ENCODE data around the gene TMEM52B. TPM values are rescaled to one million over a fixed set of nuclear protein-coding genes. Genes with fewer than 3 reads are reported as not detected.
"Not testable (repeated sequence)": the region's sequence is repeated elsewhere in the genome, so short reads cannot be mapped to it uniquely, and the experiment has no call there.

Gene TMEM52B
- total and polyA plus RNA-seq, 2 donors from 2014 or later: 25.7 to 292 TPM

DNA sequence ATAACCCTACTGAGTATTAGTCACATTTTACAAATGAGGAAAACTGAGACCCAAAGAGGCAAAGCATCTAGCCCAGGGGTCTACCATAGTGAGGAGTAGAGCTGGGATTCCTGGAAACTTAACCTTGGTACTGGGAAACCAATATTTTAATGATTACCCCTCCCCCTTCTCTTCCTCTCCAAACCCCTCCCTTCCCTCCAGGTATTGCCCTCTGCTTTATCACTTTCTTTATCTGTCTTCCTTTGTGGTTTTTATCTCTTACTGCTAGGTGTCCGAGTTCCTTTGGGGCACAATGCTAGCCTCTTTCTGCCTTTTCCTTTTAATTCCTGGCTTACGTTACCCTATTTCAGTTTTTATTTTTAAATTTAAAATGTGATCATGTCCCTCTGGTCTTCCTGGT, 36.6 kb downstream of the TMEM52B start:
- Histone ChIP-seq H3K27me3 (ENCODE audit: control insufficient read depth, insufficient read depth, low read length) (no peaks in the 10 kb centered on the region), H3K9me3 (ENCODE audit: control insufficient read depth in 2 of 3, insufficient read depth in 1 of 3, low read length in 3 of 3) (no peaks in the 10 kb centered on the region), H3K36me3 (ENCODE audit: control insufficient read depth in 2 of 3, insufficient read depth in 3 of 3, low read length in 3 of 3) (peaks cover 0 to 21% (median 10%) of the 10 kb centered on the region in 3 donors), H3K4me3 (ENCODE audit: low read length in 3 of 3) (peak overlapping the region in 2 of 3 donors; percentile 98 to 100), H3K9ac (ENCODE audit: low read length in 3 of 3) (peak overlapping the region in 1 of 3 donors; percentile 100), H3K4me1 (ENCODE audit: control insufficient read depth in 2 of 3, insufficient read depth in 2 of 3, low read depth in 1 of 3, low read length in 3 of 3) (peaks cover 0 to 12% (median 0%) of the 10 kb centered on the region in 3 donors), H3K27ac (ENCODE audit: low read depth in 2 of 2, low read length in 2 of 2) (peak overlapping the region; percentile 99 to 100)
- FAIRE-seq: no peak
- no peak for TF ChIP-seq CTCF (IDR thresholded peaks at IDR 0.05; ENCODE audit: borderline replicate concordance, extremely low read depth, insufficient read depth)
- no peak for DNase-seq
- intact Hi-C loops (cut with DNase I): no loop called here

- H3K9me3 ChIP-seq (ENCODE audit: control insufficient read depth in 2 of 3, insufficient read depth in 1 of 3, low read length in 3 of 3); intact Hi-C loops (cut with DNase I); H3K4me3 ChIP-seq (ENCODE audit: low read length in 3 of 3); H3K27me3 ChIP-seq (ENCODE audit: control insufficient read depth, insufficient read depth, low read length); DNase-seq; H3K9ac ChIP-seq (ENCODE audit: low read length in 3 of 3); FAIRE-seq: not testable (repeated sequence)
- peaks cover 0 to 13% (median 0%) of the 10 kb centered on the region in 3 donors for H3K4me1 ChIP-seq (ENCODE audit: control insufficient read depth in 2 of 3, insufficient read depth in 2 of 3, low read depth in 1 of 3, low read length in 3 of 3)
- peak overlapping the region in 1 of 2 donors; percentile 99 for H3K27ac ChIP-seq (ENCODE audit: low read depth in 2 of 2, low read length in 2 of 2)
- H3K36me3 ChIP-seq (ENCODE audit: control insufficient read depth in 2 of 3, insufficient read depth in 3 of 3, low read length in 3 of 3): peaks cover 0 to 27% (median 15%) of the 10 kb centered on the region in 3 donors
Measured at GRCh38 chr12:10215946-10216345, 37.1 kb downstream of the TMEM52B start.

- FAIRE-seq: no peak
- H3K4me3 ChIP-seq (ENCODE audit: low read length in 3 of 3): no peak overlapping the region
- intact Hi-C loops (cut with DNase I): no loop called here
- no peaks in the 10 kb centered on the region for H3K9me3 ChIP-seq (ENCODE audit: control insufficient read depth in 2 of 3, insufficient read depth in 1 of 3, low read length in 3 of 3)
- no peaks in the 10 kb centered on the region for H3K27me3 ChIP-seq (ENCODE audit: control insufficient read depth, insufficient read depth, low read length)
- no peak for DNase-seq
- H3K27ac ChIP-seq (ENCODE audit: low read depth in 2 of 2, low read length in 2 of 2): no peak overlapping the region
- no peak for TF ChIP-seq CTCF (IDR thresholded peaks at IDR 0.05; ENCODE audit: borderline replicate concordance, extremely low read depth, insufficient read depth)
- H3K36me3 ChIP-seq (ENCODE audit: control insufficient read depth in 2 of 3, insufficient read depth in 3 of 3, low read length in 3 of 3): peaks cover 4 to 47% (median 32%) of the 10 kb centered on the region in 3 donors
- H3K4me1 ChIP-seq (ENCODE audit: control insufficient read depth in 2 of 3, insufficient read depth in 2 of 3, low read depth in 1 of 3, low read length in 3 of 3): peaks cover 0 to 13% (median 0%) of the 10 kb centered on the region in 3 donors
- H3K9ac ChIP-seq (ENCODE audit: low read length in 3 of 3): no peak overlapping the region
Measured at GRCh38 chr12:10218021-10218420, 39.2 kb downstream of the TMEM52B start.

DNA sequence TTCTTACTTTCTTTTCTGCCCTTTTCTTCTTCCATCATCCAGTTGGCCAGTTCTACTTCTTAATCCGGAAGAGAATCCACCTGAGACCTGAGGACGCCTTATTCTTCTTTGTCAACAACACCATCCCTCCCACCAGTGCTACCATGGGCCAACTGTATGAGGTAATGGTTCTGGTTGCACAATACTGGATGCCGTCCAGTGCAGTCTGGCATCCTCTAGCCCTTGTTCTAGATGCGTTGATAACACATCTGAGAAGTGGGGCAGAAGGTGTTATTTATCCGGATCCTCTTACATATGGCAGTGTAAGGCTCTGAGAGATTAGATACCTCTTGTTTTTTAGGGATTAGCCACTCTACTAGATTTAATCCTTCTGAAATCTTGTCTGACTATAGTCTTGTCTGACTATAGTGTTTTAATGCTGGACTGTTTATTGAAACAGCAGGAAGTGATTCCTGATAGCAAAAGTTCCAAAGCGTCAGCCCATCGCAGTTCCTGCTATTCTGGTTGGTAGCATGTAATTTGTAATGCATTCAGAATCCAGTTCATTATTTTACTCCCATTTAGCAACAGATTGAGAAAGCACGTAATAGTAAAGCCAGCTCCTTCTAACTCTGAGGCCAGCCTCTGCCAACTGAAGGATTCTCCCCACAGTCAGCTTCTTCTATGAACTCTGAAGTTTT, 41.7 kb downstream of the TMEM52B start:
- H3K27me3 ChIP-seq (ENCODE audit: control insufficient read depth, insufficient read depth, low read length): no peaks in the 10 kb centered on the region
- DNase-seq (no peak), FAIRE-seq (no peak)
- no peak for TF ChIP-seq CTCF (IDR thresholded peaks at IDR 0.05; ENCODE audit: borderline replicate concordance, extremely low read depth, insufficient read depth)
- H3K27ac ChIP-seq (ENCODE audit: low read depth in 2 of 2, low read length in 2 of 2): peak overlapping the region in 1 of 2 donors; percentile 77
- peaks cover 0 to 9% (median 0%) of the 10 kb centered on the region in 3 donors for H3K4me1 ChIP-seq (ENCODE audit: control insufficient read depth in 2 of 3, insufficient read depth in 2 of 3, low read depth in 1 of 3, low read length in 3 of 3)
- H3K9ac ChIP-seq (ENCODE audit: low read length in 3 of 3): peak overlapping the region in 1 of 3 donors; percentile 9
- H3K36me3 ChIP-seq (ENCODE audit: control insufficient read depth in 2 of 3, insufficient read depth in 3 of 3, low read length in 3 of 3): peaks cover 6 to 54% (median 43%) of the 10 kb centered on the region in 3 donors
- H3K9me3 ChIP-seq (ENCODE audit: control insufficient read depth in 2 of 3, insufficient read depth in 1 of 3, low read length in 3 of 3): no peaks in the 10 kb centered on the region
- H3K4me3 ChIP-seq (ENCODE audit: low read length in 3 of 3): no peak overlapping the region
- intact Hi-C loops (cut with DNase I): no loop called here

Measured in kidney (tissue), 14 donors.